MM.1S (cell line): Measurements from ENCODE around the gene SCNN1B.
"Not testable (repeated sequence)": the region's sequence is repeated elsewhere in the genome, so short reads cannot be mapped to it uniquely, and the experiment has no call there.

ENCODE experiments used
- DNase-seq: peaks from one replicate; pipeline ENCODE4 v3.0.0-alpha.2; 2015
- H2AFZ ChIP-seq: fragments of 300-600 bp; sonication (generic); 2 replicates; pipeline ENCODE4 v1.6.0; 2016; ENCODE audit warnings: antibody characterized with exemption, low read length
- H3F3A ChIP-seq: fragments of 300-600 bp; sonication (generic); 2 replicates; pipeline ENCODE4 v1.6.1; 2016; ENCODE audit warnings: mild to moderate bottlenecking, antibody characterized with exemption, low read length, moderate library complexity, mixed read lengths; ENCODE audit not compliant: insufficient read depth
- H3K27ac ChIP-seq: fragments of 300-600 bp; sonication (generic); 2 replicates; pipeline ENCODE4 v1.5.1; 2016; ENCODE audit warnings: mild to moderate bottlenecking, low read length
- H3K27me3 ChIP-seq: fragments of 300-600 bp; sonication (generic); replicated peaks from 2 replicates; pipeline ENCODE4 v1.6.0; 2016; ENCODE audit warnings: low read length; ENCODE audit not compliant: insufficient read depth
- H3K36me3 ChIP-seq: fragments of 300-600 bp; sonication (generic); replicated peaks from 2 replicates; pipeline ENCODE4 v1.6.1; 2016; ENCODE audit warnings: mild to moderate bottlenecking, low read length, mixed read lengths; ENCODE audit not compliant: insufficient read depth
- H3K4me1 ChIP-seq: fragments of 300-600 bp; sonication (generic); 2 replicates; pipeline ENCODE4 v1.6.1; 2016; ENCODE audit warnings: low read length, mixed read lengths
- H3K4me2 ChIP-seq: fragments of 300-600 bp; sonication (generic); 2 replicates; pipeline ENCODE4 v1.6.0; 2016; ENCODE audit warnings: low read depth, low read length
- H3K4me3 ChIP-seq: fragments of 300-600 bp; sonication (generic); 2 replicates; pipeline ENCODE4 v1.5.1; 2016; ENCODE audit warnings: low read length, mixed read lengths
- H3K79me2 ChIP-seq: fragments of 300-600 bp; sonication (generic); 2 replicates; pipeline ENCODE4 v1.6.1; 2016; ENCODE audit warnings: mixed run types, low read length, mixed read lengths
- H3K9ac ChIP-seq: fragments of 300-600 bp; sonication (generic); 2 replicates; pipeline ENCODE4 v1.6.1; 2016; ENCODE audit warnings: low read length, mixed read lengths
- H3K9me2 ChIP-seq: fragments of 300-600 bp; sonication (generic); replicated peaks from 2 replicates; pipeline ENCODE4 v1.6.1; 2016; ENCODE audit warnings: mild to moderate bottlenecking, low read length, mixed read lengths; ENCODE audit not compliant: insufficient read depth
- H3K9me3 ChIP-seq: fragments of 300-600 bp; sonication (generic); replicated peaks from 2 replicates; pipeline ENCODE4 v1.6.1; 2016; ENCODE audit warnings: mild to moderate bottlenecking, low read length, mixed read lengths; ENCODE audit not compliant: insufficient read depth
- H4K20me1 ChIP-seq: fragments of 300-600 bp; sonication (generic); 2 replicates; pipeline ENCODE4 v1.6.1; 2016; ENCODE audit warnings: mild to moderate bottlenecking, low read length, moderate library complexity, mixed read lengths; ENCODE audit not compliant: insufficient read depth
- EZH2 ChIP-seq: fragments of 300-600 bp; sonication (generic); optimal IDR thresholded peaks from 2 replicates; pipeline ENCODE3; 2017; ENCODE audit warnings: low read depth, mild to moderate bottlenecking, antibody characterized with exemption, low read length, mixed read lengths
- EZH2phosphoT487 ChIP-seq: fragments of 300-600 bp; sonication (generic); IDR thresholded peaks from 2 replicates; pipeline ENCODE4 v1.6.1; 2018; ENCODE audit warnings: antibody characterized with exemption, low read length
- TF ChIP-seq, protein P1 (sequence below): fragments of 300-600 bp; sonication (generic); IDR thresholded peaks from 2 replicates; pipeline ENCODE4 v1.5.1; 2016; ENCODE audit warnings: antibody characterized with exemption, low read length, mixed read lengths

Gene SCNN1B

DNA sequence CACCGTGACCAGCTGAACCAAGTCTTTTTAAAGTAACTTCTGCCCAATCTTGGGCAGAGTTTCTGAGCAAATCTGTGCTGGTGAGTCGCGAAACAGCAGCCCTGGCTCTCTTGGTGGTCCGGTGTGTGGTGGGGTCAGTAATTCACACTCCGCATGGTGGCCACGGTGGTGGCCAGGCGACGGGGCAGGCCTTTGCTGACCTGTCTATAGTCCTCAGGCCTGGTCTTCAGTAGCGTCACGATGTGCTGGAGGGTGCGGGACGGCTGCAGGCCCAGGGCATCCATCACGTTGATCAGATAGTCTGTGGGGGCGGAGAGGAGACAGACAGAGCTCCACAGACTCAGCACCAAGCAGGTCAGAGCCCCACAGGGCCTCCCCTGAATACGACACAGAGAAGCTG, 86.7 kb downstream of the SCNN1B start:
- H3K27me3 ChIP-seq, result no peaks in the 10 kb centered on the region
- no peaks in the 10 kb centered on the region for H3K4me1 ChIP-seq
- H3K27ac ChIP-seq, result no peak overlapping the region
- no peak overlapping the region for H3K4me3 ChIP-seq
- H3K79me2 ChIP-seq, result no peaks in the 10 kb centered on the region
- no peak overlapping the region for H2AFZ ChIP-seq
- no peaks in the 10 kb centered on the region for H3K36me3 ChIP-seq
- H3K9ac ChIP-seq, result no peak overlapping the region
- no peaks in the 10 kb centered on the region for H3K9me3 ChIP-seq
- H4K20me1 ChIP-seq, result no peaks in the 10 kb centered on the region
- H3K9me2 ChIP-seq, result no peaks in the 10 kb centered on the region
- TF ChIP-seq, protein P1, sequence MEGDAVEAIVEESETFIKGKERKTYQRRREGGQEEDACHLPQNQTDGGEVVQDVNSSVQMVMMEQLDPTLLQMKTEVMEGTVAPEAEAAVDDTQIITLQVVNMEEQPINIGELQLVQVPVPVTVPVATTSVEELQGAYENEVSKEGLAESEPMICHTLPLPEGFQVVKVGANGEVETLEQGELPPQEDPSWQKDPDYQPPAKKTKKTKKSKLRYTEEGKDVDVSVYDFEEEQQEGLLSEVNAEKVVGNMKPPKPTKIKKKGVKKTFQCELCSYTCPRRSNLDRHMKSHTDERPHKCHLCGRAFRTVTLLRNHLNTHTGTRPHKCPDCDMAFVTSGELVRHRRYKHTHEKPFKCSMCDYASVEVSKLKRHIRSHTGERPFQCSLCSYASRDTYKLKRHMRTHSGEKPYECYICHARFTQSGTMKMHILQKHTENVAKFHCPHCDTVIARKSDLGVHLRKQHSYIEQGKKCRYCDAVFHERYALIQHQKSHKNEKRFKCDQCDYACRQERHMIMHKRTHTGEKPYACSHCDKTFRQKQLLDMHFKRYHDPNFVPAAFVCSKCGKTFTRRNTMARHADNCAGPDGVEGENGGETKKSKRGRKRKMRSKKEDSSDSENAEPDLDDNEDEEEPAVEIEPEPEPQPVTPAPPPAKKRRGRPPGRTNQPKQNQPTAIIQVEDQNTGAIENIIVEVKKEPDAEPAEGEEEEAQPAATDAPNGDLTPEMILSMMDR, result no peak
- TF ChIP-seq EZH2phosphoT487 (no peak), EZH2 (no peak)
- H3F3A ChIP-seq, result no peaks in the 10 kb centered on the region
- H3K4me2 ChIP-seq, result no peak overlapping the region
- DNase-seq, result no peak

DNA sequence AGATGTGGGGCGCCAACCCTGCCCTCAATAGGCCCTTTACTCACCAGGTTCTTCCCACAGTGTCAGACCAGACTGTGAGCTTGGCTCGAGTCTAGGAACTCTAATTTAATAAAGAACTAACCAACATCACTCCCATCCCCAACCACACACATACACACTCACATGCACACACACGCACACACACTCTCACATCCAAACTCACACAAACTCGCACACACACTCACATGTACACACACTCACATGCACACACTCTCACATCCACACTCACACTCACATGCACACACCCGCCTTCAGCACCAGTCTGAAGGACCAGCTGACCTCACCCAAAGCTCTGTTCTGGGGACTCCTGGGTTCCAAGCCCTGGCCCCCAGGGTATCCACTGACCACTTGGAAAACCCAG, 87.1 kb downstream of the SCNN1B start:
- no peak overlapping the region for H2AFZ ChIP-seq
- TF ChIP-seq EZH2phosphoT487, result no peak
- TF ChIP-seq, protein P1, result no peak
- TF ChIP-seq EZH2, result no peak

GRCh38 chr16:23389936-23390335, 87.8 kb downstream of the SCNN1B start:
- not testable (repeated sequence) for H3K27me3 ChIP-seq, H3K9me3 ChIP-seq, H3K9ac ChIP-seq, H3K4me2 ChIP-seq, H3K4me1 ChIP-seq, H3K79me2 ChIP-seq, DNase-seq, H3K9me2 ChIP-seq, H3K4me3 ChIP-seq, H4K20me1 ChIP-seq, H3K36me3 ChIP-seq, H3K27ac ChIP-seq, H2AFZ ChIP-seq, H3F3A ChIP-seq

More for the DNA sequence above, 87.1 kb downstream of the SCNN1B start:
- Histone ChIP-seq H3K9ac (no peak overlapping the region), H3K9me3 (no peaks in the 10 kb centered on the region), H3F3A (no peaks in the 10 kb centered on the region), H3K9me2 (no peaks in the 10 kb centered on the region), H4K20me1 (no peaks in the 10 kb centered on the region), H3K4me2 (no peak overlapping the region), H3K79me2 (no peaks in the 10 kb centered on the region), H3K4me1 (peaks cover under 1% of the 10 kb centered on the region; the same call in 1 of the 2 replicates), H3K27me3 (no peaks in the 10 kb centered on the region), H3K36me3 (no peaks in the 10 kb centered on the region), H3K27ac (no peak overlapping the region), H3K4me3 (no peak overlapping the region)
- DNase-seq, result no peak

GRCh38 chr16:23391381-23392222, 89.5 kb downstream of the SCNN1B start:
- H3K79me2 ChIP-seq, result no peaks in the 10 kb centered on the region
- H2AFZ ChIP-seq, result no peak overlapping the region
- no peaks in the 10 kb centered on the region for H3K27me3 ChIP-seq
- H3K4me3 ChIP-seq, result no peak overlapping the region
- TF ChIP-seq, protein P1, result no peak
- TF ChIP-seq EZH2 (no peak), EZH2phosphoT487 (no peak)
- no peak overlapping the region for H3K4me2 ChIP-seq
- no peaks in the 10 kb centered on the region for H3K36me3 ChIP-seq
- no peaks in the 10 kb centered on the region for H3K9me3 ChIP-seq
- no peaks in the 10 kb centered on the region for H3F3A ChIP-seq
- no peaks in the 10 kb centered on the region for H4K20me1 ChIP-seq
- no peak overlapping the region for H3K27ac ChIP-seq
- H3K4me1 ChIP-seq, result peaks cover 4% of the 10 kb centered on the region; the same call in 1 of the 2 replicates
- no peak overlapping the region for H3K9ac ChIP-seq
- DNase-seq, result no peak
- H3K9me2 ChIP-seq, result no peaks in the 10 kb centered on the region
